Stomach (tissue), 4 donors: ENCODE measurements around the gene ADARB2.

ENCODE experiments used
- CTCF ChIP-seq, 7 experiments: fragments of 450-650 bp in 4 of 7; fragments of 200-600 bp in 3 of 7; sonication (generic) in 3 of 7; IDR thresholded peaks; one replicate each; pipeline ENCODE4 v1.5.1; 2016 to 2019; ENCODE audit warnings: antibody characterized with exemption in 7 of 7, control low read depth in 2 of 7, mild to moderate bottlenecking in 1 of 7
- EP300 ChIP-seq: sonication (generic); formaldehyde crosslinking; IDR thresholded peaks from one replicate; pipeline ENCODE4 v1.6.1; 2017; ENCODE audit warnings: antibody characterized with exemption
- POLR2AphosphoS5 ChIP-seq, 3 donors: sonication (generic); formaldehyde crosslinking; IDR thresholded peaks; one replicate each; pipeline ENCODE4 v1.6.1; 2016; ENCODE audit warnings: antibody characterized with exemption in 3 of 3

GRCh38 chr10:1268831-1269230 lies 468.5 kb downstream of the ADARB2 start:
- no peak for TF ChIP-seq EP300
- no peak for TF ChIP-seq CTCF (IDR thresholded peaks at IDR 0.05)
- no peak for TF ChIP-seq POLR2AphosphoS5 (IDR thresholded peaks at IDR 0.05)
